OCI-LY3 (cell line): ENCODE data around the gene KDM4C.

Source experiments
- CTCF ChIP-seq: fragments of 200-600, 300-600 bp; sonication (generic); IDR thresholded peaks from 2 replicates; pipeline ENCODE4 v1.5.1; 2014; ENCODE audit warnings: antibody characterized with exemption, low read length, low read depth
- EZH2phosphoT487 ChIP-seq: fragments of 200-600 bp; shearing (Covaris generic); IDR thresholded peaks from 2 replicates; pipeline ENCODE4 v1.6.1; 2018; ENCODE audit warnings: antibody characterized with exemption, mixed run types, low read depth

GRCh38 chr9:7137040-7137439 is 379.3 kb downstream of the KDM4C start:
- TF ChIP-seq CTCF (no peak), EZH2phosphoT487 (no peak)
